Parathyroid adenoma (tissue), 2 donors: ENCODE data around the gene CIC.

Experiments used
- H2AFZ ChIP-seq: fragments of 300-600 bp; sonication (generic); one replicate; pipeline ENCODE4 v1.7.0; 2017; ENCODE audit warnings: antibody characterized with exemption, mild to moderate bottlenecking
- H3K27ac ChIP-seq: fragments of 300-600 bp; sonication (generic); one replicate; pipeline ENCODE4 v1.7.0; 2017
- H3K27me3 ChIP-seq: fragments of 300-600 bp; sonication (generic); one replicate; pipeline ENCODE4 v1.7.0; 2017; ENCODE audit warnings: low read length; ENCODE audit not compliant: control insufficient read depth, insufficient read depth
- H3K36me3 ChIP-seq: fragments of 300-600 bp; sonication (generic); one replicate; pipeline ENCODE4 v1.7.0; 2017; ENCODE audit warnings: low read length; ENCODE audit not compliant: control insufficient read depth, insufficient read depth
- H3K4me1 ChIP-seq: fragments of 300-600 bp; sonication (generic); one replicate; pipeline ENCODE4 v1.7.0; 2017; ENCODE audit warnings: control low read depth
- H3K4me2 ChIP-seq: fragments of 300-600 bp; sonication (generic); one replicate; pipeline ENCODE4 v1.7.0; 2017; ENCODE audit warnings: low read length
- H3K4me3 ChIP-seq: fragments of 300-600 bp; sonication (generic); one replicate; pipeline ENCODE4 v1.7.0; 2017; ENCODE audit warnings: low read depth, low read length
- H3K79me2 ChIP-seq: fragments of 300-600 bp; sonication (generic); one replicate; pipeline ENCODE4 v1.7.0; 2017; ENCODE audit warnings: control low read depth
- H3K9ac ChIP-seq: fragments of 300-600 bp; sonication (generic); one replicate; pipeline ENCODE4 v1.7.0; 2017; ENCODE audit warnings: mild to moderate bottlenecking
- H3K9me3 ChIP-seq: fragments of 300-600 bp; sonication (generic); one replicate; pipeline ENCODE4 v1.7.0; 2017; ENCODE audit warnings: low read length; ENCODE audit not compliant: control insufficient read depth
- CTCF ChIP-seq: fragments of 300-600 bp; sonication (generic); IDR thresholded peaks from one replicate; pipeline ENCODE4 v1.7.0; 2017; ENCODE audit warnings: antibody characterized with exemption, mild to moderate bottlenecking
- donor health status: primary hyperparathyroidism.

Gene CIC

GRCh38 chr19:42246922-42247639 is 22.0 kb upstream of the CIC start:
- Histone ChIP-seq H3K9ac (no peak overlapping the region), H3K27me3 (no peaks in the 10 kb centered on the region), H3K4me3 (no peak overlapping the region), H3K9me3 (no peaks in the 10 kb centered on the region), H3K4me1 (peaks cover 13% of the 10 kb centered on the region), H3K4me2 (no peak overlapping the region), H2AFZ (no peak overlapping the region), H3K36me3 (no peaks in the 10 kb centered on the region), H3K27ac (peak overlapping the region; percentile 25), H3K79me2 (peaks cover 2% of the 10 kb centered on the region)
- no peak for TF ChIP-seq CTCF

GRCh38 chr19:42247640-42248199 is 21.3 kb upstream of the CIC start:
- Histone ChIP-seq H3K4me3 (no peak overlapping the region), H3K9ac (no peak overlapping the region), H3K79me2 (peaks cover 2% of the 10 kb centered on the region), H2AFZ (no peak overlapping the region), H3K4me1 (peaks cover 17% of the 10 kb centered on the region), H3K27me3 (no peaks in the 10 kb centered on the region), H3K27ac (no peak overlapping the region), H3K9me3 (no peaks in the 10 kb centered on the region), H3K36me3 (no peaks in the 10 kb centered on the region), H3K4me2 (no peak overlapping the region)
- no peak for TF ChIP-seq CTCF

- Histone ChIP-seq H3K9me3 (no peaks in the 10 kb centered on the region), H3K27ac (no peak overlapping the region), H3K4me1 (peaks cover 17% of the 10 kb centered on the region), H2AFZ (no peak overlapping the region), H3K36me3 (no peaks in the 10 kb centered on the region), H3K4me2 (no peak overlapping the region), H3K4me3 (no peak overlapping the region), H3K9ac (no peak overlapping the region), H3K79me2 (peaks cover 2% of the 10 kb centered on the region), H3K27me3 (no peaks in the 10 kb centered on the region)
- TF ChIP-seq CTCF = no peak
These were observed 20.5 kb upstream of the CIC start for GRCh38 chr19:42248270-42249148.

GRCh38 chr19:42249149-42249750 is 19.8 kb upstream of the CIC start:
- H3K4me2 ChIP-seq = no peak overlapping the region
- H3K27me3 ChIP-seq = no peaks in the 10 kb centered on the region
- no peak overlapping the region for H3K9ac ChIP-seq
- no peak for TF ChIP-seq CTCF
- peaks cover 2% of the 10 kb centered on the region for H3K79me2 ChIP-seq
- H2AFZ ChIP-seq = no peak overlapping the region
- H3K9me3 ChIP-seq = no peaks in the 10 kb centered on the region
- peaks cover 17% of the 10 kb centered on the region for H3K4me1 ChIP-seq
- H3K36me3 ChIP-seq = no peaks in the 10 kb centered on the region
- H3K4me3 ChIP-seq = no peak overlapping the region
- no peak overlapping the region for H3K27ac ChIP-seq
